HG02588 (cell line): ENCODE results near the gene TMEFF1.

Source experiments
- ATAC-seq: cut with Tn5 transposase; IDR thresholded peaks from one replicate; pipeline ENCODE4 v1.9.1; 2021; ENCODE audit warnings: mild to moderate bottlenecking, moderate library complexity; ENCODE audit not compliant: unreplicated experiment

Gene TMEFF1

GRCh38 chr9:100573655-100574260, 100.8 kb downstream of the TMEFF1 start:
- ATAC-seq: no peak

- ATAC-seq: no peak
Observed at GRCh38 chr9:100575006-100575405, 102.1 kb downstream of the TMEFF1 start.

GRCh38 chr9:100575765-100576386, 102.9 kb downstream of the TMEFF1 start:
- ATAC-seq: no peak

- no peak for ATAC-seq
Observed at GRCh38 chr9:100577776-100578448, 105.0 kb downstream of the TMEFF1 start, which contains the start of gene CAVIN4. Gene CAVIN4, plus strand, starts transcription at chr9:100578079. Its CDS starts 65 bp downstream, at chr9:100578144.

GRCh38 chr9:100578610-100579009, 105.7 kb downstream of the TMEFF1 start:
- no peak for ATAC-seq

GRCh38 chr9:100579665-100580064, 106.7 kb downstream of the TMEFF1 start:
- ATAC-seq: no peak

- no peak for ATAC-seq
Observed at GRCh38 chr9:100580257-100580656, 107.3 kb downstream of the TMEFF1 start.

GRCh38 chr9:100581081-100581480, 108.1 kb downstream of the TMEFF1 start:
- ATAC-seq: no peak

- no peak for ATAC-seq
Observed at GRCh38 chr9:100581661-100582060, 108.7 kb downstream of the TMEFF1 start.

GRCh38 chr9:100583014-100583802, 110.3 kb downstream of the TMEFF1 start:
- no peak for ATAC-seq

GRCh38 chr9:100584951-100585350, 112.0 kb downstream of the TMEFF1 start:
- no peak for ATAC-seq

- ATAC-seq: no peak
Observed at GRCh38 chr9:100586093-100586492, 113.1 kb downstream of the TMEFF1 start.

GRCh38 chr9:100587375-100587774, 114.4 kb downstream of the TMEFF1 start:
- ATAC-seq: no peak

- ATAC-seq: no peak
Observed at GRCh38 chr9:100589582-100589981, 116.6 kb downstream of the TMEFF1 start.

GRCh38 chr9:100590481-100590880, 117.5 kb downstream of the TMEFF1 start:
- no peak for ATAC-seq

- no peak for ATAC-seq
Observed at GRCh38 chr9:100591139-100591538, 118.2 kb downstream of the TMEFF1 start.

GRCh38 chr9:100591639-100592412, 118.9 kb downstream of the TMEFF1 start:
- no peak for ATAC-seq

- no peak for ATAC-seq
Observed at GRCh38 chr9:100595391-100596199, 122.6 kb downstream of the TMEFF1 start.

- no peak for ATAC-seq
Observed at GRCh38 chr9:100597236-100597635, 124.3 kb downstream of the TMEFF1 start.

- peak; percentile 78 for ATAC-seq
Observed at GRCh38 chr9:100598641-100599145, 125.7 kb downstream of the TMEFF1 start.
